GM19395 (cell line): ENCODE data around the gene SNX6.
"Not testable (repeated sequence)": the region's sequence is repeated elsewhere in the genome, so short reads cannot be mapped to it uniquely, and the experiment has no call there.

Experiments used
- ATAC-seq: cut with Tn5 transposase; IDR thresholded peaks from one replicate; pipeline ENCODE4 v1.9.1; 2021; ENCODE audit warnings: mild to moderate bottlenecking, moderate library complexity; ENCODE audit not compliant: unreplicated experiment

The SNX6 gene

DNA sequence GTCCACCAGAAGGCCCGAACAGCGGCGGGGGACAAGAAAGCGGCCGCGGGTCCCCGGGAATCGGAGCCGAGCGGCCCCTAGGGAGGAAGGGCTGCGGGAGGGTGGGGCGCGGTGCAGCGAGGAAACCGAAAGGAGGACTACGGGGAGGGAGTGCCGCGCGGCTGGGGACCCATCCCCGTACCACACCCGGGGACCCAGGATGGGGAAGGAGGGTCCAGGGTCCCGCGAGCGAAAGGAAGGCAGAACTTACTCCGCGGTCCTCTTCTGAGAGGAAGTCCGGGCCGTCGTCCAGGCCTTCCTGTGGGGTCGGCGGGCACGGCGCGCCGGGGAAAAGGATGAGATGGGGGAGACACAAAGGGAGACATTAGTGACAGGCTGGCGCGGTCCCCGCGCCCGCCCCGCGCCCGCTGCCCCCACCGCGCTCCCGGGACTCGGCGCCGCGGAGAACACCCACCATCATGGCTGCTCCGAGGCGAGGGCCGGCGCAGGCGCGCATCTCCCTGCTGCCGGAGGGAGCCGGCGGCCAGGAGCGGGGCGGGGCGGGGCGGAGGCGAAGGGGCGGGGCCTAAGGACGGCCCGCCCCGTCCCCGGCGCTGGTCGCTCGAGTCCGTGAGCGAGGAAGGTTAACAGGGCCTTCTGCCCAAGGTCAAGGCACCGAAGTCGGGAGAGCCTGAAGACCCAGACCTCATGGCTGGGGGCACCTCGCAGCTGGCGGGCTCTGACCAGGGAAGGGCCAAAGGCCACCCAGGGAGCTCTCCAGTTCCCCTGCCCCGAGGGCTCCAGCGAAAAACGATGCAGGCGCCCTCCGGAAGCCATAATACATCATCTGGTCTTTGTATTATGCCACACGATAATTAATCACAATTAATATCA lies at the start of gene SNX6:
Gene SNX6, minus strand, starts transcription at position 492 of the 873 bp plus-strand sequence. Its CDS starts 32 bp downstream, at position 460.
- ATAC-seq, result peak; percentile 94

DNA sequence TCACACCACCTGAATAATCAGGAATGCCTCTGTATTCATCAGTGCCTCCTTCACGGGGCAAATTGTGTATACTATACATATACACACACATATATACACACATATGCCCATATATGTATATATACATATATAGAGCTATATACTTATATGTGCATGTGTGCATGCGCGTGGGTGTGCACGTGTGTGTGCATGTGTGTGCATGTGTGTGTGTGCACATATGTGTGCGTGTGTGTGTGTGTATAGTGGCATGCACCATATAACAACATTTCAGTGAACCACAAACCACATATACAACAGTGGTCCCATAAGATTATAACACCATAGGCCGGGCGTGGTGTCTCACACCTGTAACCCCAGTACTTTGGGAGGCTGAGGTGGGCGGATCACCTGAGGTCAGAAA lies 48.8 kb upstream of the SNX6 start:
- no peak for ATAC-seq

DNA sequence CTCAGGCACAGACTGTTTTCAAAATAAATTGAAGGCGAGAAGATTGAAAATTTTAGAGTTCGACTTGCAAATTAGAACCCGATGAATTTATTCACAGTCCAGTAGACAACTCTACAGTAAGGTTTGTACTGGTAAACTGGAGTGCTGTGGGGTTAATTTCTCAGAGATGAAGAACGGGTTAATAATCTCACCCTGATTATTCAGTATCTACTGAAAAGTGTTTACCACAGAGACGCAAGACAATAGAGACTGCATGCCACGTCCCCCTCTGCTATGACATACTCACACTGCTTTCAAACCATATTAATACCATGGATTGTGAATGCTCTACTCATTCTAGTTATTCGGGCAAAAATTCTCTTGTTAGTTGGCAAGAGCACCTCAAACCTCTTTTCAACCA lies 48.4 kb upstream of the SNX6 start:
- no peak for ATAC-seq

DNA sequence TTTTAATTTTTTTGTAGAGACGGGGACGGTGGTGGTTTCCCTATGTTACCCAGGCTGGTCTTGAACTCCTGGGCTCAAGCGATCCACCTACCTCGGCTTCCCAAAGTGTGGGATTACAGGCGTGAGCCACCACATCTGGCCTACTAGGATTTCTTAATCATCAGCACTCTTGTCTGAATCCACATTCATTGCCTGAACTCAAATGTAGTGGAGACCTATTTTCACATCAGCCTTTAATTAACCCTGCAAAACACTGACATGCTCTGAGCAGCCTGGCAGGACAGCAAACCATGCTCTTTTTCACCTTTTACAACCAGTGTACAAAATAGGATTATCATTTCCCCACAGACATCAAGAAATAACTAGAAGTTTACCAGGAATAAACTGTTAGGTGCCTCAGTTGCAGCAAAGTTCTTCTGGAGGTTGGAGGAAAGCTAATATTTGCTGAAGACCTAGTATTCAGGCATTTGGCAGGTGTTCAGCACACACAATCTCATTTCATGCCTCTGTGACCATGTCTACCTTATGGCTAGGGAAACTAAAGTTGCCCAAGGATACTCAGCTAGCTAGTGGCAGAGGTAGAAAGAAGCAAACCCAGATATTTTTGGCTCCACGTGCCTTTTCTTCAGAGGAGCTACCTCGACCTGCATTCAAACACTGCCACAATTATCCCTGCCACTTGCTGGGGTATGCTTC lies 46.7 kb upstream of the SNX6 start:
- ATAC-seq, result no peak

DNA sequence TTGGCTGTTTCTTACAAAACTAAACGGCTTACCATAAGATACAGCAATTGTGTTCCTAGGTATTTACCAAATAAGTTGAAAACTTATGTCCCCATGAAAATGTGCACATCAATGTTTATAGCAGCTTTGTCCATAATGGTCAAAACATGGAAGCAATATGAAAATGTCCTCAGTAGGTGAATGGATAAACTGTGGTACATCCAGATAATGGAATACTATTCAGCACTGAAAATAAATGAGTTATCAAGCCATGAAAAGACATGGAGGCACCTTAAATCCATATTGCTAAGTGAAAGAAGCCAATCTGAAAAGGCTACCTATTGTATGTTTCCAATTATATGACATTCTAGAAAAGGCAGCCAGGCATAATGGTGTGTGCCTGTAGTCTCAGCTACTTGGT lies 43.8 kb upstream of the SNX6 start:
- no peak for ATAC-seq

DNA sequence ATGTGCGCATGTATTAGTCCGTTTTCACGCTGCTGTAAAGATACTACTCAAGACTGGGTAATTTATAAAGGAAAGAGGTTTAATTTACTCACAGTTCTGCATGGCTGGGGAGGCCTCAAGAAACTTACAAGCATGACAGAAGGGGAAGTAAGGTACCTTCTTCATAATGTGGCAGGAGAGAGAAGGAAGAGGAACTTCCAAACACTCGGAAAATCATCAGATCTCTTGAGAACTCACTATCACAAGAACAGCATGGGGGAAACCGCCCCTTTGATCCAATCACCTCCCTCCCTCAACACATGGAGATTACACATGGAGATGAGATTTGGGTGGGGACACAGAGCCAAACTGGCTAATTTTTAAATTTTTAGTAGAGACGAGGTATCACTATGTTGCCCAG lies 41.8 kb upstream of the SNX6 start:
- no peak for ATAC-seq

DNA sequence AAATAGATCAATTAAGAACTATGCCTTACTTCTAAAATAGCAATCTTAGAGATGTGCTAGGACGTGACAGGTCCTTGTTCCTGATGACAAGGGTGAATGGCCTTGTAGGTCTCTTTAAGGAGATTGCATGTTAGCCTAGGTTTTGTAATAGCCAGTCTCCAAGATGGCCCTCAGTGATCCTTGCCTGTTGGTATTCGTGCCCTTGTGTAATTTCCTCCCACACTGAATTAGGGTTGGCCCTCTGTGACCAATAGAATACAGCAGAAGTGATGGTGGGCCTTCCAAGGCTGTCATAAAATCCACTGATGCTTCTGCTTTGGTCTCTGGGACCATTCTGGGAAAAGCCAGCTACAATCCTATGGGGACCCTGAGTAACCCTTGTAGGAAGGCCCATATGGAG lies 38.2 kb upstream of the SNX6 start:
- no peak for ATAC-seq

DNA sequence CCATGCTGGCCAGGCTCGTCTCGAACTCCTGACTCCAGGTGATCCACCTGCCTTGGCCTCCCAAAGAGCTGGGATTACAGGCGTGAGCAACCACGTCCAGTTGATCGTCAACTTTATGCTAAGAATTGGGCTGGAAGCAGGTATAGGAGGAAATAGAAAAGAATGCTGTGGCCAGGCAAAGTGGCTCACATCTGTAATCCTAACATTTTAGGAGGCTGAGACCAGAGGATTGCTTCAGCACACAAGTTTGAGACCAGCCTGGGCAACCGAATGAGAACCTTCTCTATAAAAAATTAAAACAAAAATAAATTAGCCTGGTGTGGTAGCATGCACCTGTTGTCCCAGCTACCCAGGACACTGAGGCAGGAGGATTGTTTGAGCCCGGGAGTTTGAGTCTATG lies 37.1 kb upstream of the SNX6 start:
- ATAC-seq, result no peak

DNA sequence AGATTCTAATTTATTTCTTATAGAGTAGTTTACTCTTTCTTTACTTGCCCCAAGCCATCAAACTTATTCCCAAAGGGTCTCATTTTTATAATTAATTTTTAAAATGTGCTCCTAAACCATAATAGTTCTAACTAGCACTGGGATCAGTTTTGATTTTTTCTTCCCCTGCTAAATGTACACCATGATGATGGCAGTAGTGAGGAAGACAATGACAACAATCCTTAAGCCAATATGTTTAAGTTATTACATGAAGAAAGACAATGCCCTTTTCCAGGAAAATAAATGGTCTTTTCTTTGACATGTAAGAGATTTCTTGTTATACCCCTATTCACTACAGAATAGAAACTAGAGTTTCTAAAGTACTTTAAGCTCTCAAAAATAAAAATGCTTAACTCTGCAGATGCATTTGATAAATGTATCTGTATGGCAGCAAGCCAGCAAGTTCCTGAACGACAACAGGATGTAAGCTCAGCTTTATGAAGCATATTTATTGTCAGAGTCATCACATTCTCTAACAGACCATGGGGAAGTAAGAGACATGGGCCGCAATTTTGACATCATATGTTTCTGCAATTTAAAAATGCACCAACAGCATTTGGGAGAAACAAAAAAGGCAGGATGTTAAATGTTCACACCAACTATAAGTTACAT lies 36.0 kb upstream of the SNX6 start:
- no peak for ATAC-seq

DNA sequence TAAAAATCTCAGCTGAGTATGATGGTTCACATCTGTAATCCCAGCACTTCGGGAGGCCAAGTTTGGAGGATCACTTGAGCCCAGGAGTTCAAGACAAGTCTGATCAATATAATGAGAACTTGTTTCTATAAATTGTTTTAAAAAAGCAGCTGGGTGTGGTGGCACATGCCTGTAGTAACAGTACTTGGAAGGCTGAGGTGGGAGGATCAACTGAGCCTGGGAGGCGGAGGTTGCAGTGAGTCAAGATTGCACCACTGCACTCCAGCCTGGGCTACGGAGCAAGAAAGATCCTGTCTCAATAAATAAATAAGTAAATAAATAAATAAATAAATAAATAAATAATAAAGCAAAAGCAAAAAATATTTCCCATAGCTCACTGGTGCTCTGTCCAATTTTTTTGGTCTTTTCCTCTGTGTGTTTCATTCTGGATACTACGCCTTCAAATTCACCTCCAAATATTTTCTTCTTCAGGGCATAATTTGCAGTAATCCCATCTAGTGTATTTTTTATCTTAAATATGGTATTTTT lies 32.7 kb upstream of the SNX6 start:
- no peak for ATAC-seq

DNA sequence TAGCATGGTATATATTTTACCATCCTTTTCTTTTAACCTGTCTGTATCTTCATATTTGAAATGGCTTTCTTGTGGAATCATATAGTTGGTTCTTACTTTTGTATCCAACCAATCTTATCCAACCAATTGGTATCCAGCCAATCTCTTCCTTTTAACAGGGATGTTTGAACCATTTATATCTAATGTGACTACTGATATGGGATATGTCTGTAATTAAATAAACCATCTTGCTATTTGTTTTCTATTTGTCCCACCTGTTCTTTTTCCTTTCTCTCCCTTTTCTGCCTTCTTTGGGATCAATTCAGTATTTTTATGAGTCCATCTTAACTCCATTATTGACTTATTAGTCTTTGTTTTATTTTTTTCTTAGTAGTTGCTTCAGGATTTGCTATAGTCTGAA lies 30.8 kb upstream of the SNX6 start:
- no peak for ATAC-seq

DNA sequence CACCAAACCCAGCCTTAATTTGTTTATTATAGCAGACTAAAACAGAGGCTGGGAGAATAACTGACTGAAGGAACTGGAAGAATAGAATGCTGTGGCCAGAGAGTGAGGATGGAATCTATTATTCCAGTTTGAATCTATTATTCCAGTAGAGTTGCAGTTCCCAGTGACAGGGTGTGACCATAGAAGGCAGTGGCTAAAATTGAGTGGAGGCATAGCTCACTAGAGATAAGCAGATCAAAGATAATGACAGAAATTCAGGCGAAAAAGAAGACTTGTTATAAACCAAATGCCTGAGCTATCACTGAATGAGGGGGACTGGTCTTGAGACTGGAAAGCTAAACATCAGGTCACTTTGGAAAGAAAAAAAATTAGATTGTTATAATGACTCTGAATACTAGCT lies 26.0 kb upstream of the SNX6 start:
- no peak for ATAC-seq

DNA sequence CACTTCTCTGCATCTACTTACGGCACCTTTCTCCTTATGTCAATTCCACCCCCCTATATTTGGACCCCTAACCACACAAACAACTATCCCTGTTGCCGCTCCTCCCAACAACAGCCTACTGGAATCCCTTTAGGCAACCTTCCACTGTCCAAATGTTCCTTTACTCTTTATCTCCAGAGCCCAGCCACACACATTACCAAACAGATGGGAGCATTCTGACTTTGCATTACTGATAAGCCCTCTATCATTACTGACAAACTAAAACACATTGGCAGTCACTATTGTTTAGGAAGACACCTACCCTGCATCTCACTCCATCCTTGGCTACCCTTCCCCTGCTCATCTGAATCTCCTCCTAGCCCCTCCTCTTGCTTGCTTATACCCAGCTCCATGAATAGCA lies 23.1 kb upstream of the SNX6 start:
- not testable (repeated sequence) for ATAC-seq

DNA sequence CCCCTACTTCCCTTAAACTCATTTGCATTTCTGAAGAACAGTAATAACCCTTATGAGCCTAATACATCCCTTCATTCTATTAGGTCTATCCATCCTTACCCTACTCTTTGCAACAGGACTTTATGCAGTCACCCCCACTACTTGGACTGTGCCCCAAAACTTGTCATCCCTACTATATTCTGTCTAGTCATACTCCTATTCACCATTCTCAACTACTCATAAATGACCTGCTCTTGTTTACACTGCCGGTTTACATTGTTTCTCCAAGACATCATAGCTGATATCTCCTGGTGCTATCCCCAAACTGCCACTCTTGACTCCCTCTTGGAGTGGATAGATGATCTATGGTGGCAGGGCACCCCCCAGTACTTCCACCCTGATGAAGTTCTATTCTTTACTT lies 22.4 kb upstream of the SNX6 start:
- not testable (repeated sequence) for ATAC-seq

DNA sequence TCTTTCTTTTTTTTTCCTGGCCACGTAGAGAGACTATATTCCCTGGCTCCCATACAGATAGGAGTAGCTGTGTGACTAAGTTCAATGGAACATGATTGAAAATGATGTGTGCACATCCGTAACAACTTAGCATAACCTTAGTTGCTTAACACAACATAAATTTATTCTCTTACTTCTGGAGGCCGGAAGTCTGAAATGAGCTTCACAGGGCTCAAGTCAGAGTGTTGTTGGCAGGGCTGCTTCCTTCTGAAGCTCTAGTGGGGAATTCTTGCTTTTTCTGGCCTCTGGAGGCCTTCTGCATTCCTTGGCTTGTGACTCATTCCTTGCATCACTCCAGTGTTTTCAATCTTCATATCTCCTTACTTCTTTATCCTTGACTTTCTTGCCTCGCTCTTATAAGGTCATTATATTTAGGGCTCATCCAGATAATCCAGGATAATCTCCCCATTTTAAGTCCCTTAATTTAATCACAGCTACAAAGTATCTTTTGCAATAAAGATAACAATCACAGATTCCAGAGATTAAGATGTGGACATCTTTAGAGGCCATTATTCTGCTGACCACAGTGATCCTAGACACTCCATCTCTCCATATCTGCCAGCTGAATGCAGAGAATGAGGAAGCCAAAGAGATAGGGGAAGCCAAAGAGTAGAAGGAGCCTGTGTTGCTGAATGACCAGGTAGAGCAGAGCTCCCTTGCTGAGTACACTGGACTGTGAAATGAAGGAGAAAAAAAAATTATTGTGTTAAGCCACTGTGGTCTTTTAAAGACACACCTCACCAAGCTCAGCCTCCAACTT lies 21.0 kb upstream of the SNX6 start:
- ATAC-seq, result no peak

DNA sequence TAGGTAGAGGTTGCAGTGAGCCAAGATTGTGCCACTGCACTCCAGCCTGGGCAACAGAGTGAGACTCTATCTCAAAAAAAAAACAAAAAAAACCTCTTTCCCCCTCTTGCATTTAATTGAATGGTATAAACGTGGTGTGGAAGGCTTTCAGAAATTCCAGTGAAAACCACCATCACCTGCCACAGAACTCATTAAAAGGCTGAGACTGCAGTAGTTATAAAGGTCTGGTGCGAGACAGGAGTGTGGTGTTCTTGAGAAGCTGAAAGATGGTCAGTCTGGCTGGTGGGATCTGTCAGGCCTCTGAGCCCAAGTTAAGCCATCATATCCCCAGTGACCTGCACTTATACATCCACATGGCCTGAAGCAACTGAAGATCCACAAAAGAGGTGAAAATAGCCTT lies 20.1 kb upstream of the SNX6 start:
- not testable (repeated sequence) for ATAC-seq

DNA sequence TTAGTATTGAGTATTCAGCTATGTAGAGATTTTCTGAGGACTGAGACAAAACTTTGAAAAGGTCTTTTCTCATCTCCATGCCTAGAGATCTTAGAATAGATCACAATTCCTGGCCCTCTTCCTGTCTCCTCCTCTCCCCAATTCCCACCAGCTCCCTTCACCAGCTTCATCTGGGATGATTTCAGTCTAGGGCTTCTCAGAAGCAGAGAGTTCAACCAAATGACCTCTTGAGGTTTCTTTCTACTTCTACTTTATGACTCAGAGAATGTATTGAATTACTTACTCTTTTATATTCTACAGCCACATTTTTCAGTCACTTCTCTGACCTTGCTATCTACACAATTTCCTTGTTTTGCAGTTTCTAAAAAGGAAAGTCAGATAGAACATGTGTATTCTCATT lies 19.4 kb upstream of the SNX6 start:
- ATAC-seq, result no peak

DNA sequence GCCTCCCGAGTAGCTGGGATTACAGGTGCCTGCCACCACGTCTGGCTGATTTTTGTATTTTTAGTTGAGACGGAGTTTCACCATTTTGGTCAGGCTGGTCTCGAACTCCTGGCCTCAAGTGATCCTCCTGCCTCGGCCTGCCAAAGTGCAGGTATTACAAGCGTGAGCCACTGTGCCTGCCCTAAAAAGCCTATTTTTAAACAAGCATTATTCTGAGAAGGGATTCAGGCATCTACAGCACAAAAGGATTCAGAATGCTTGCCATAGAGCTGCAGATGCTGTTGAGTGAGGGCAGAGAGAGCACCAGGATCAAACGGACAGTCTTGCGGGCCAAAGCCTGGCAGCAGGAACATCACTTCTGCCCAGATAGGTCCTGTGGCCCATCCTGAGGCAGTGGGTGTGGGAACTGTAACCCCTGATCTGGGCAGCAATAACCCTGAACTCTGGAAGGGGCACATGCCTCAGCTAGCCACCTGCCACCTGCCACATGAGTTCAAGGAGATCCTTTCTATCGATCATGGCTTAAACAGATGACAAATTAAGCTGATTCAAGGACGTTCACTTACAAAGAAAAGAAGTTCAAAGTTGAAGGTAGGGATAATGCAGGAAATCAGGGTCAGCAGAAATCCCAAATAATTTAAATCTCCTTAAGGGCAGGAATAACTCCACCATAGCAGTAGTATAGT lies 16.8 kb upstream of the SNX6 start:
- no peak for ATAC-seq

DNA sequence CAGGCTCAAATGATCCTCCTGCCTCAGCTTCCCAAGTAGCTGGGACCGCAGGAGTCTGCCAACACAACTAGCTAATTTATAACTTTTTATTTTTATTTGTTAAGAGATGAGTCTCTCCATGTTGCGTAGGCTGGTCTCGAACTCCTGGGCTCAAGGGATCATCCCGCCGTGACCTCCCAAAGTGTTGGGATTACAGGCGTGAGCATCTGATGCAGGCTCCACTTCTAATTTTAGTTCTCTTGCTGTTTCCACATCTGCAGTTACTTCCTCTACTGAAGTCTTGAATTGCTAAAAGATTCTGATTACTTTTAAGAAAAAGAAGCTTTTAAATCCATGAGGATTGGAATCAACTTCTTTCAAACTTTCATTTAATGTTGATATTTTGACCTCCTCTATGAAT lies 13.4 kb upstream of the SNX6 start:
- no peak for ATAC-seq

DNA sequence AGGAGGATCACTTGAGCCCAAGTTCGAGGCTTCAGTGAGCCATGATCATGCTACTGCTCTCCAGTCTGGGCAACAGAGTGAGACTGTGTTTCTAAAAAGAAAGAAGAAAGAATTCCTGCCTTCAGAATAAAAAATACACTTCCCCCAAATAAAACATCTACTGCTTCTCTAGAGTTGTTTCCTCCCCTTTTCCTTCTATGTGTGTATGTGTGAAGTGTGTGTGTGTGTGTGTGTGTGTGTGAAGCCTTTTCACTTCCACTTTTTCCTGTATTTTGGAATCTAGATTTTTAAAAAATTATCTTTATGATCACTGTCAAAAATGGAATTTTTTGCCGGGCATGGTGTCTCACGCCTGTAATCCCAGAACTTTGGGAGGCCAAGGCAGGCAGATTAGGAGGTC lies 12.6 kb upstream of the SNX6 start:
- ATAC-seq, result no peak
